Spleen (tissue), 11 donors: Measurements from ENCODE around the gene STRADB. TPM values are rescaled to one million over a fixed set of nuclear protein-coding genes. Genes with fewer than 3 reads are reported as not detected.
A peak's percentile ranks its signal among the peaks of the same experiment; 100 is the strongest.
"Not testable (repeated sequence)": the region's sequence is repeated elsewhere in the genome, so short reads cannot be mapped to it uniquely, and the experiment has no call there.

Experiments
- DNase-seq: peaks from one replicate; pipeline ENCODE4 v3.0.0-alpha.2; 2020
- H3K27ac ChIP-seq, 8 donors: fragments of 200-600 bp; sonication (generic) in 7 of 8; 1 replicate in 4 of 8; 2 replicates in 4 of 8; pipeline versions ENCODE4 v1.5.0 to v1.8.0; 2016 to 2021; ENCODE audit warnings: inconsistent platforms in 4 of 8, mild to moderate bottlenecking in 4 of 8, moderate library complexity in 1 of 8
- H3K27me3 ChIP-seq, 7 donors: fragments of 200-600 bp; sonication (generic) in 6 of 7; replicated peaks in 1 of 7; 1 replicate in 4 of 7; 2 replicates in 3 of 7; pipeline versions ENCODE4 v1.5.0 to v1.8.0; 2016 to 2021; ENCODE audit warnings: inconsistent platforms in 3 of 7, mild to moderate bottlenecking in 1 of 7
- H3K36me3 ChIP-seq, 6 donors: fragments of 200-600 bp; sonication (generic) in 5 of 6; 1 replicate in 4 of 6; 2 replicates in 2 of 6; pipeline versions ENCODE4 v1.5.0 to v1.8.0; 2016 to 2021; ENCODE audit warnings: inconsistent platforms in 2 of 6
- H3K4me1 ChIP-seq, 6 donors: fragments of 200-600 bp; sonication (generic) in 5 of 6; 1 replicate in 3 of 6; 2 replicates in 3 of 6; pipeline versions ENCODE4 v1.5.0 to v1.8.0; 2016 to 2021; ENCODE audit warnings: inconsistent platforms in 3 of 6
- H3K4me3 ChIP-seq, 8 donors: fragments of 200-600 bp; sonication (generic) in 7 of 8; 1 replicate in 4 of 8; 2 replicates in 4 of 8; pipeline versions ENCODE4 v1.5.0 to v1.8.0; 2016 to 2021; ENCODE audit warnings: inconsistent platforms in 4 of 8, mild to moderate bottlenecking in 4 of 8, moderate library complexity in 2 of 8
- H3K9me3 ChIP-seq, 8 donors: fragments of 200-600 bp; sonication (generic) in 7 of 8; 1 replicate in 4 of 8; 2 replicates in 4 of 8; pipeline versions ENCODE4 v1.5.0 to v1.8.0; 2016 to 2021; ENCODE audit warnings: inconsistent platforms in 4 of 8
- CTCF ChIP-seq, 11 experiments: fragments of 200-600 bp in 7 of 11; fragments of 450-650 bp in 4 of 11; sonication (generic) in 4 of 11; IDR thresholded peaks in 8 of 11; conservative IDR thresholded peaks in 3 of 11; 1 replicate in 7 of 11; 2 replicates in 4 of 11; pipeline versions ENCODE4 v1.4.0 to v1.8.0; 2016 to 2021; ENCODE audit warnings: antibody characterized with exemption in 11 of 11, inconsistent platforms in 4 of 11, mild to moderate bottlenecking in 1 of 11
- POLR2A ChIP-seq, 3 donors: fragments of 450-650 bp; IDR thresholded peaks; one replicate each; pipeline ENCODE4 v1.5.1; 2017; ENCODE audit warnings: antibody characterized with exemption in 3 of 3, mild to moderate bottlenecking in 1 of 3
- POLR2AphosphoS5 ChIP-seq, 3 donors: sonication (generic); formaldehyde crosslinking; IDR thresholded peaks; one replicate each; pipeline ENCODE4 v1.5.1; 2017; ENCODE audit warnings: antibody characterized with exemption in 3 of 3
- WGBS, 5 donors: extraction: QIAGEN DNeasy Blood & Tissue Kit in 3 of 5; methylation state at CpG; one replicate each; pipeline versions ENCODE4 v1.1.5 to v1.1.7; 2013 to 2018; 5-methylcytosine and 5-hydroxymethylcytosine counted together
- intact Hi-C: fragments of 100-400 bp; cut with DNase I; formaldehyde crosslinking; loops from one replicate; pipeline ENCODE4 v1.15.0; 2023; ENCODE audit warnings: low total_unique reads
- polyA plus RNA-seq, 3 donors: library from polyadenylated mRNA; stranded (reverse); fragments of 200-250 nt; gene quantifications; one replicate each; pipeline ENCODE4 v1.2.1, GENCODE V29; 2013
- total RNA-seq, 7 donors: library from RNA; depleted of rRNA in 3 of 7; stranded (reverse); fragments of >200 nt in 3 of 7; fragmentation: NEBNext Ultra II Directional in 4 of 7; extraction: Animal tissue kit (Norgen Biotek cat#: 25700) in 4 of 7; gene quantifications; one replicate each; pipeline versions ENCODE4 v1.1.0 to v1.2.1, GENCODE V29; 2016 to 2021
- donor health status: healthy with polysubstance abuse.
- donor health status: DM: no; HTN: no; CAD: no; lungs with moderate emphysema.
- donor health status: DM: no; HTN: no; CAD: no.
- donor health status: Bipolar disorder and iron deficiency.
- donor health status: healthy.
- donor health status: DM: no; HTN: no; CAD: no.
- donor health status: DM: yes; HTN: yes; CAD: no.

STRADB gene
- total and polyA plus RNA-seq, 10 donors, result 13.4 to 45.3 (median 20.3) TPM

- WGBS, 5 donors, result 54 to 69% (median 62%) methylated on average over 11 of the region's 11 CpGs
- Histone ChIP-seq H3K9me3 (peaks cover 0 to 1% (median 0%) of the 10 kb centered on the region in 8 donors), H3K27me3 (no peaks in the 10 kb centered on the region), H3K27ac (peak overlapping the region in 7 of 8 donors; percentile 49 to 76 (median 58)), H3K36me3 (peaks cover 0 to 12% (median 0%) of the 10 kb centered on the region in 6 donors), H3K4me3 (peak overlapping the region in 1 of 8 donors; percentile 19), H3K4me1 (peaks cover 14 to 40% (median 29%) of the 10 kb centered on the region in 6 donors)
- no peak for DNase-seq
- intact Hi-C loops, result no loop called here
- no peak for TF ChIP-seq CTCF (IDR thresholded peaks at IDR 0.05 in 8 of 11, conservative IDR thresholded peaks at IDR 0.05 in 3 of 11)
- TF ChIP-seq POLR2AphosphoS5 (IDR thresholded peaks at IDR 0.05), result peak in 1 of 3 donors; percentile 28
- TF ChIP-seq POLR2A (IDR thresholded peaks at IDR 0.05), result no peak
These were observed 18.0 kb upstream of the STRADB start for GRCh38 chr2:201433394-201433995.

GRCh38 chr2:201436141-201436540 is 15.4 kb upstream of the STRADB start:
- no peak for DNase-seq
- H3K36me3 ChIP-seq, result peaks cover 0 to 2% (median 0%) of the 10 kb centered on the region in 6 donors
- H3K4me1 ChIP-seq, result peaks cover 14 to 48% (median 35%) of the 10 kb centered on the region in 6 donors
- 94 to 99% (median 97%) methylated on average over 2 of the region's 2 CpGs for WGBS, 5 donors
- no peak overlapping the region for H3K4me3 ChIP-seq
- H3K27me3 ChIP-seq, result no peaks in the 10 kb centered on the region
- TF ChIP-seq POLR2AphosphoS5 (IDR thresholded peaks at IDR 0.05), result no peak
- no peak for TF ChIP-seq CTCF (IDR thresholded peaks at IDR 0.05 in 8 of 11, conservative IDR thresholded peaks at IDR 0.05 in 3 of 11)
- no peak for TF ChIP-seq POLR2A (IDR thresholded peaks at IDR 0.05)
- intact Hi-C loops, result no loop called here
- H3K27ac ChIP-seq, result no peak overlapping the region
- no peaks in the 10 kb centered on the region for H3K9me3 ChIP-seq

GRCh38 chr2:201439336-201439922 is 12.1 kb upstream of the STRADB start:
- H3K4me1 ChIP-seq, result peaks cover 0 to 37% (median 11%) of the 10 kb centered on the region in 6 donors
- H3K9me3 ChIP-seq, H3K27ac ChIP-seq, H3K27me3 ChIP-seq, intact Hi-C loops, H3K36me3 ChIP-seq, H3K4me3 ChIP-seq, DNase-seq: not testable (repeated sequence)
- 94 to 100% (median 97%) methylated on average over 1 to 3 of the region's 3 CpGs for WGBS, 5 donors

GRCh38 chr2:201440182-201440581 is 11.4 kb upstream of the STRADB start:
- Histone ChIP-seq H3K27me3 (no peaks in the 10 kb centered on the region), H3K4me3 (no peak overlapping the region), H3K4me1 (peaks cover 3 to 42% (median 14%) of the 10 kb centered on the region in 6 donors), H3K9me3 (no peaks in the 10 kb centered on the region), H3K36me3 (no peaks in the 10 kb centered on the region), H3K27ac (no peak overlapping the region)
- intact Hi-C loops, result no loop called here
- TF ChIP-seq POLR2A (IDR thresholded peaks at IDR 0.05) (no peak), CTCF (IDR thresholded peaks at IDR 0.05 in 8 of 11, conservative IDR thresholded peaks at IDR 0.05 in 3 of 11) (no peak), POLR2AphosphoS5 (IDR thresholded peaks at IDR 0.05) (no peak)
- WGBS, 5 donors, result 56 to 71% (median 65%) methylated on average over 1 of the region's 1 CpG
- no peak for DNase-seq
